WERI-Rb-1 (cell line): ENCODE data around the gene TRAPPC3.

Experiments
- DNase-seq: peaks from one replicate; pipeline ENCODE4 v3.0.0-alpha.2; 2020
- H3K27ac ChIP-seq: fragments of 250-450 bp; sonication (Bioruptor Pico); 2 replicates; pipeline ENCODE4 v1.5.1; 2020; ENCODE audit warnings: mild to moderate bottlenecking, moderate library complexity
- H3K27me3 ChIP-seq: fragments of 250-450 bp; sonication (Bioruptor Pico); 2 replicates; pipeline ENCODE4 v1.5.1; 2021; ENCODE audit warnings: mild to moderate bottlenecking, low read depth, moderate library complexity; ENCODE audit not compliant: insufficient read depth, severe bottlenecking
- H3K36me3 ChIP-seq: fragments of 250-450 bp; sonication (Bioruptor Pico); 2 replicates; pipeline ENCODE4 v1.5.1; 2020; ENCODE audit warnings: mild to moderate bottlenecking, moderate library complexity
- H3K4me3 ChIP-seq: 2 replicates; pipeline ENCODE4 v1.5.1; 2011; ENCODE audit warnings: low read depth, mild to moderate bottlenecking, control low read depth, low read length
- H3K9me3 ChIP-seq: fragments of 250-450 bp; sonication (Bioruptor Pico); 2 replicates; pipeline ENCODE4 v1.5.1; 2021; ENCODE audit warnings: mild to moderate bottlenecking, moderate library complexity; ENCODE audit not compliant: severe bottlenecking
- TF ChIP-seq, protein P1 (sequence below): IDR thresholded peaks from 2 replicates; pipeline ENCODE4 v1.5.1; 2011; ENCODE audit warnings: low read depth, mild to moderate bottlenecking, control low read depth, inconsistent platforms, low read length

The TRAPPC3 gene

DNA sequence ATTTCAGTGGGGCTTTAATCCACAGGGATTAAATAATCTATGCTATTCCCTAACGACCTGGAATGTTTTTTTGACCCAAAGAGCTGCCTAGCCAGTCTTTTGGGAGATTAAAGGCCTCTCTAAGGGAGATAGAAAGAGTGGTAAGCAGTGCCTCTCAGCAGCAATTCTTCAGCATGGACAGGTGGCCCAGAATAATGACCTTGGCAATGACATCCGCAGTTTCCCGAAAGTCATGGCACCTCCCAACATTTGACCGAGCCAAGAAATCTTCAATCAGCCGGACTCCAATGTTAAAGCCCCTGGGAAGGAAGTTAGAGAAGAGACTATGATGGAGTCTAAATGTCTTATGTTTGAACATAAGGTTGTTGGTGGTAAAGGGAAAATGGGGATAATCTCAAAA, 9.8 kb downstream of the TRAPPC3 start:
- Histone ChIP-seq H3K36me3 (peaks cover 32% of the 10 kb centered on the region), H3K27me3 (no peaks in the 10 kb centered on the region), H3K27ac (no peak overlapping the region), H3K4me3 (no peak overlapping the region), H3K9me3 (no peaks in the 10 kb centered on the region)
- TF ChIP-seq, protein P1, sequence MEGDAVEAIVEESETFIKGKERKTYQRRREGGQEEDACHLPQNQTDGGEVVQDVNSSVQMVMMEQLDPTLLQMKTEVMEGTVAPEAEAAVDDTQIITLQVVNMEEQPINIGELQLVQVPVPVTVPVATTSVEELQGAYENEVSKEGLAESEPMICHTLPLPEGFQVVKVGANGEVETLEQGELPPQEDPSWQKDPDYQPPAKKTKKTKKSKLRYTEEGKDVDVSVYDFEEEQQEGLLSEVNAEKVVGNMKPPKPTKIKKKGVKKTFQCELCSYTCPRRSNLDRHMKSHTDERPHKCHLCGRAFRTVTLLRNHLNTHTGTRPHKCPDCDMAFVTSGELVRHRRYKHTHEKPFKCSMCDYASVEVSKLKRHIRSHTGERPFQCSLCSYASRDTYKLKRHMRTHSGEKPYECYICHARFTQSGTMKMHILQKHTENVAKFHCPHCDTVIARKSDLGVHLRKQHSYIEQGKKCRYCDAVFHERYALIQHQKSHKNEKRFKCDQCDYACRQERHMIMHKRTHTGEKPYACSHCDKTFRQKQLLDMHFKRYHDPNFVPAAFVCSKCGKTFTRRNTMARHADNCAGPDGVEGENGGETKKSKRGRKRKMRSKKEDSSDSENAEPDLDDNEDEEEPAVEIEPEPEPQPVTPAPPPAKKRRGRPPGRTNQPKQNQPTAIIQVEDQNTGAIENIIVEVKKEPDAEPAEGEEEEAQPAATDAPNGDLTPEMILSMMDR: no peak
- DNase-seq: no peak

DNA sequence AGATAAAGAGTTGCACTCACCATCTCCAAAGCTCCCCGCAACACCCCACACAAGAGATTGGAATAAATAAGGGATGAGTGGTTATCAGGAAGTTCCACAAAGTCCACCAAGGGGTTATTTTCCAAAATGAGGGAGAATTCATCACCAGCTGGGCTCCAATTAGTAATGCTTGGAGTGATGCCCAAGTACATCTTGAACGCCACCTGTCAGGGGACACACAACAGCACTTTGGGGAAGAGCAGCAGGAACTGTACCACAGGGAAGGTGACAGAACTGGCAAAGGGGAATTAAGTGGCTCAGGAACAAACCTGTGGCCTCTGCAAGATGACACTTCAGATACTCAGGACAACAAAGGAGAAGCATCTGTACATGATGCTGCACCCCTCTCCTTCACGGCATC, 11.5 kb downstream of the TRAPPC3 start:
- Histone ChIP-seq H3K27me3 (no peaks in the 10 kb centered on the region), H3K27ac (no peak overlapping the region; the same call in 1 of the 2 replicates), H3K4me3 (no peak overlapping the region), H3K9me3 (no peaks in the 10 kb centered on the region), H3K36me3 (peaks cover 32% of the 10 kb centered on the region)
- no peak for DNase-seq
- TF ChIP-seq, protein P1: no peak

DNA sequence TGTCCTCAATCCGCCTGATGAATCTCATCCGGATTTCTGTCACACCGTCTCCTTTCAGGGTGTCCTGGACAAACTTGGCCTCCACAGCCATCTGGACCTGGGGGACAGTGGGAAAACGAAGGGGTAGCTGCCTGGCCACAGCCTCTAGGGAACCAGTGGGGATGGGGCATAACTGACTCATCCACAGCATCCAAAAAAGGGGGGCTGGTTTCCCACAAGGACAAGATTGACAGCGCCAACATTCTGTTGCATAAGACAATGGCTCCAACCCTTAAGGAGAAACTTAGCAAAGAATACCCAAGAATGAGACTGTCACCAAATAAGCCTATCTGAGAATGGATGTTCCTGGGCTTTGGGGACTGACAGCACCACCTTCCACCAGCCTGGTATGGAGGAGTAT, 12.1 kb downstream of the TRAPPC3 start:
- no peaks in the 10 kb centered on the region for H3K27me3 ChIP-seq
- H3K9me3 ChIP-seq: no peaks in the 10 kb centered on the region
- no peak overlapping the region for H3K4me3 ChIP-seq
- H3K27ac ChIP-seq: peak overlapping the region; percentile 4; the same call in 1 of the 2 replicates
- peak; percentile 37 for DNase-seq
- peaks cover 32% of the 10 kb centered on the region for H3K36me3 ChIP-seq
- TF ChIP-seq, protein P1: no peak

DNA sequence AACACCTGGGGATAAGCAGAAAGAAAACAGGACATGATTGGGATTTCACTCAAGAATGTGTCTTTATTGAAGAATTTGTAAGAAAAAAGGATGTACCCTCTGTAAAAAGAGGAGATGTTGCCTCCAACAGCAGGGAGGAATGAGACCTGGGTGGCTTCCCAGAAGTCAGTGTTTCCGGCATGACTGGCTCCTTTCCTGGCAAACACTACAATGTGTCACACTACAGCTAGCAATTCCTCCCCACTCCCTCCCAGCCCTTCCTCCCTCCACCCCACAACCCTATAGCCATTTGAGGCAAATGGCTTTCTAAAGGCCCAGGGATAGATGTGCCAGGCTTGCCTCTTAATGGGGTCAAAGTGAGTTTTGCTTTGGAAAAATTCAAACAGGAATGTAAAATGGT, 12.8 kb downstream of the TRAPPC3 start:
- no peaks in the 10 kb centered on the region for H3K27me3 ChIP-seq
- DNase-seq: no peak
- TF ChIP-seq, protein P1: no peak
- H3K4me3 ChIP-seq: no peak overlapping the region
- H3K36me3 ChIP-seq: peaks cover 32% of the 10 kb centered on the region
- H3K9me3 ChIP-seq: no peaks in the 10 kb centered on the region
- no peak overlapping the region for H3K27ac ChIP-seq

DNA sequence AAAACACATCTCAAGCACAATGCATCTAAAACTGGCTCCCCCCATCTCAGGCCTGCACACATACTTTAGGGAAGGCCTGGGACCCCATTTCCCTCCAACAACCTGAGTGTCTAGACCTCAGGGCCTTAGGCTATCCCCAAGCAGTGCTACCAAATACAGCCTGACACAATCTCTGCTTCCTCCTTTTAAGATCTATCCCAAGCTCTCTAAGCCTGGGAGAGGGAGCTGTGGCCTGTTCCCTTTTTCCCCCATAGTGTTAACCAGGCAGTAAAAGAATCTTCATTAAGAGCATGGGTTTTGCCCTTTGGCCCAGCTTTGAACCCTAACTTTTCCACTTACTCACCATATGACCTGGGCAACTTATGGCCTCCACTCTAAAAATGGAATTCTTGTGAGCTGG, 13.5 kb downstream of the TRAPPC3 start:
- Histone ChIP-seq H3K4me3 (no peak overlapping the region), H3K27me3 (no peaks in the 10 kb centered on the region), H3K36me3 (peaks cover 32% of the 10 kb centered on the region), H3K9me3 (no peaks in the 10 kb centered on the region), H3K27ac (no peak overlapping the region)
- no peak for DNase-seq
- TF ChIP-seq, protein P1: no peak

DNA sequence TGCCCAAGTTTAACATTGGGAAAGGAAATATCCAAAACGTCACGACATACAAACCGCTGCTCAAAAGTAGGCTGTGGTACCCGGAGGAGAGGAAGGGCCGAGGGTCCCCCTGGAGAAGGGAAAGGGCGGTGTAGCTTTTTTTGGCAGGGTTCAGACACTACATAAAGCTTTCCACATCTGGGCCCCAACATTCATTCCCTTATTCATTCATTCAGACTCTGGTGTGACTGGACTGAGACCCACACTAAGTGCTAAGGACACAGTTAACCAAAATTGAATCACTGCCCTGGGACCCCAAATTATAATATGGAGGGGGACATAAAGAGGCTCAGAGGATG, 14.0 kb downstream of the TRAPPC3 start:
- TF ChIP-seq, protein P1: no peak
- DNase-seq: no peak
- H3K27me3 ChIP-seq: no peaks in the 10 kb centered on the region
- no peak overlapping the region for H3K4me3 ChIP-seq
- H3K36me3 ChIP-seq: peaks cover 32% of the 10 kb centered on the region
- H3K9me3 ChIP-seq: no peaks in the 10 kb centered on the region
- H3K27ac ChIP-seq: no peak overlapping the region
